Duodenal mucosa (tissue), 2 donors: Measurements from ENCODE around the gene CHURC1.

Source experiments
- H3K27ac ChIP-seq: one replicate; pipeline ENCODE4 v1.7.0; 2013; ENCODE audit warnings: low read depth, low read length
- H3K27me3 ChIP-seq, 2 donors: one replicate each; pipeline ENCODE4 v1.7.0; 2013; ENCODE audit warnings: low read length in 2 of 2, control low read depth in 1 of 2; ENCODE audit not compliant: insufficient read depth in 2 of 2, control insufficient read depth in 1 of 2
- H3K36me3 ChIP-seq, 2 donors: one replicate each; pipeline ENCODE4 v1.7.0; 2013; ENCODE audit warnings: low read length in 2 of 2, control low read depth in 1 of 2; ENCODE audit not compliant: insufficient read depth in 2 of 2, control insufficient read depth in 1 of 2
- H3K4me1 ChIP-seq, 2 donors: one replicate each; pipeline ENCODE4 v1.7.0; 2013; ENCODE audit warnings: low read length in 2 of 2, control low read depth in 1 of 2; ENCODE audit not compliant: insufficient read depth in 2 of 2, control insufficient read depth in 1 of 2
- H3K4me3 ChIP-seq, 2 donors: one replicate each; pipeline ENCODE4 v1.7.0; 2013; ENCODE audit warnings: low read length in 2 of 2, low read depth in 1 of 2
- H3K9ac ChIP-seq, 2 donors: one replicate each; pipeline ENCODE4 v1.7.0; 2013; ENCODE audit warnings: low read length in 2 of 2, low read depth in 1 of 2
- H3K9me3 ChIP-seq, 2 donors: one replicate each; pipeline ENCODE4 v1.7.0; 2013; ENCODE audit warnings: low read length in 2 of 2, control low read depth in 1 of 2; ENCODE audit not compliant: control insufficient read depth in 1 of 2

The CHURC1 gene

GRCh38 chr14:64953661-64954060, 39.4 kb downstream of the CHURC1 start:
- H3K27me3 ChIP-seq = no peaks in the 10 kb centered on the region
- H3K9ac ChIP-seq = no peak overlapping the region
- H3K9me3 ChIP-seq = no peaks in the 10 kb centered on the region
- peaks cover 4% of the 10 kb centered on the region in 2 donors for H3K4me1 ChIP-seq
- H3K4me3 ChIP-seq = no peak overlapping the region
- peaks cover 0 to 12% of the 10 kb centered on the region in 2 donors for H3K36me3 ChIP-seq
- no peak overlapping the region for H3K27ac ChIP-seq

- Histone ChIP-seq H3K27ac (no peak overlapping the region), H3K27me3 (no peaks in the 10 kb centered on the region), H3K9me3 (no peaks in the 10 kb centered on the region), H3K4me1 (no peaks in the 10 kb centered on the region), H3K9ac (no peak overlapping the region), H3K4me3 (no peak overlapping the region), H3K36me3 (peaks cover 0 to 12% of the 10 kb centered on the region in 2 donors)
These were observed 40.4 kb downstream of the CHURC1 start for GRCh38 chr14:64954491-64955240.

- peaks cover 0 to 12% of the 10 kb centered on the region in 2 donors for H3K36me3 ChIP-seq
- H3K27ac ChIP-seq = no peak overlapping the region
- H3K9ac ChIP-seq = no peak overlapping the region
These were observed 41.0 kb downstream of the CHURC1 start for GRCh38 chr14:64955297-64955696.

GRCh38 chr14:64956697-64957406, 42.6 kb downstream of the CHURC1 start:
- no peak overlapping the region for H3K9ac ChIP-seq
- no peaks in the 10 kb centered on the region for H3K9me3 ChIP-seq
- no peaks in the 10 kb centered on the region for H3K27me3 ChIP-seq
- peaks cover 9 to 10% of the 10 kb centered on the region in 2 donors for H3K4me1 ChIP-seq
- H3K36me3 ChIP-seq = peaks cover 0 to 8% of the 10 kb centered on the region in 2 donors
- H3K27ac ChIP-seq = no peak overlapping the region
- no peak overlapping the region for H3K4me3 ChIP-seq

More at GRCh38 chr14:64955297-64955696, 41.0 kb downstream of the CHURC1 start:
- H3K9me3 ChIP-seq = no peaks in the 10 kb centered on the region
- H3K27me3 ChIP-seq = no peaks in the 10 kb centered on the region
- H3K4me1 ChIP-seq = no peaks in the 10 kb centered on the region
- no peak overlapping the region for H3K4me3 ChIP-seq

GRCh38 chr14:64958201-64958600, 43.9 kb downstream of the CHURC1 start:
- Histone ChIP-seq H3K27ac (no peak overlapping the region), H3K36me3 (peaks cover 0 to 4% of the 10 kb centered on the region in 2 donors), H3K9me3 (no peaks in the 10 kb centered on the region), H3K4me3 (no peak overlapping the region), H3K9ac (no peak overlapping the region), H3K27me3 (no peaks in the 10 kb centered on the region), H3K4me1 (peaks cover 9 to 10% of the 10 kb centered on the region in 2 donors)

GRCh38 chr14:64958743-64959142, 44.5 kb downstream of the CHURC1 start:
- Histone ChIP-seq H3K9me3 (no peaks in the 10 kb centered on the region), H3K9ac (no peak overlapping the region), H3K4me3 (no peak overlapping the region), H3K4me1 (peaks cover 9 to 10% of the 10 kb centered on the region in 2 donors), H3K27me3 (no peaks in the 10 kb centered on the region), H3K27ac (no peak overlapping the region), H3K36me3 (peaks cover 0 to 4% of the 10 kb centered on the region in 2 donors)

- peaks cover 0 to 4% of the 10 kb centered on the region in 2 donors for H3K36me3 ChIP-seq
- H3K9me3 ChIP-seq = no peaks in the 10 kb centered on the region
- no peaks in the 10 kb centered on the region for H3K27me3 ChIP-seq
- H3K4me1 ChIP-seq = peaks cover 9 to 10% of the 10 kb centered on the region in 2 donors
- H3K27ac ChIP-seq = no peak overlapping the region
- H3K9ac ChIP-seq = no peak overlapping the region
- no peak overlapping the region for H3K4me3 ChIP-seq
These were observed 46.6 kb downstream of the CHURC1 start for GRCh38 chr14:64960762-64961276.

- Histone ChIP-seq H3K4me1 (peaks cover 9 to 13% of the 10 kb centered on the region in 2 donors), H3K27ac (no peak overlapping the region)
These were observed 49.4 kb downstream of the CHURC1 start for GRCh38 chr14:64963611-64964010.

GRCh38 chr14:64965356-64966000, 51.2 kb downstream of the CHURC1 start:
- no peaks in the 10 kb centered on the region for H3K36me3 ChIP-seq
- no peak overlapping the region for H3K27ac ChIP-seq
- no peak overlapping the region for H3K4me3 ChIP-seq
- H3K9ac ChIP-seq = no peak overlapping the region
- no peaks in the 10 kb centered on the region for H3K27me3 ChIP-seq
- peaks cover 20 to 23% of the 10 kb centered on the region in 2 donors for H3K4me1 ChIP-seq
- no peaks in the 10 kb centered on the region for H3K9me3 ChIP-seq

More at GRCh38 chr14:64963611-64964010, 49.4 kb downstream of the CHURC1 start:
- Histone ChIP-seq H3K27me3 (no peaks in the 10 kb centered on the region), H3K36me3 (no peaks in the 10 kb centered on the region), H3K4me3 (no peak overlapping the region), H3K9me3 (no peaks in the 10 kb centered on the region), H3K9ac (no peak overlapping the region)

GRCh38 chr14:64966976-64967375, 52.7 kb downstream of the CHURC1 start:
- peaks cover 20 to 25% of the 10 kb centered on the region in 2 donors for H3K4me1 ChIP-seq
- H3K36me3 ChIP-seq = no peaks in the 10 kb centered on the region
- H3K9ac ChIP-seq = no peak overlapping the region
- no peak overlapping the region for H3K4me3 ChIP-seq
- no peaks in the 10 kb centered on the region for H3K9me3 ChIP-seq
- H3K27me3 ChIP-seq = no peaks in the 10 kb centered on the region
- no peak overlapping the region for H3K27ac ChIP-seq
